Neural crest cell (in vitro differentiated cells): ENCODE results near the gene ABCB11. TPM values are rescaled to one million over a fixed set of nuclear protein-coding genes. Genes with fewer than 3 reads are reported as not detected.

Source experiments
- DNase-seq: peaks from one replicate; pipeline ENCODE4 v3.0.0; 2021; ENCODE audit warnings: low read depth, mixed read lengths, low spot score
- H3K27ac Mint-ChIP-seq: one replicate; pipeline ENCODE4 v1.8.0; 2021; ENCODE audit warnings: mild to moderate bottlenecking, mixed read lengths; ENCODE audit not compliant: unreplicated experiment
- H3K27me3 Mint-ChIP-seq: 2 replicates; pipeline ENCODE4 v1.8.0; 2021; ENCODE audit warnings: low read depth, mild to moderate bottlenecking, mixed read lengths
- H3K36me3 Mint-ChIP-seq: 2 replicates; pipeline ENCODE4 v1.8.0; 2021; ENCODE audit warnings: low read depth, mild to moderate bottlenecking, mixed read lengths
- H3K4me1 Mint-ChIP-seq: 2 replicates; pipeline ENCODE4 v1.8.0; 2021; ENCODE audit warnings: mixed read lengths
- H3K4me3 Mint-ChIP-seq: one replicate; pipeline ENCODE4 v1.8.0; 2021; ENCODE audit warnings: mild to moderate bottlenecking, mixed read lengths
- H3K9me3 Mint-ChIP-seq: 2 replicates; pipeline ENCODE4 v1.8.0; 2021; ENCODE audit warnings: mixed read lengths
- total RNA-seq: library from RNA; stranded (reverse); gene quantifications from 2 replicates; pipeline ENCODE4 v1.2.1, GENCODE V29; 2021
- TF ChIP-seq, protein P1 (sequence below): fragments of 200-600 bp; sonication (generic); conservative IDR thresholded peaks from 2 replicates; pipeline ENCODE4 v1.5.0; 2021; ENCODE audit warnings: antibody characterized with exemption, mild to moderate bottlenecking

Gene ABCB11
- total RNA-seq, 1 donor from 2014 or later: 0.07 TPM

DNA sequence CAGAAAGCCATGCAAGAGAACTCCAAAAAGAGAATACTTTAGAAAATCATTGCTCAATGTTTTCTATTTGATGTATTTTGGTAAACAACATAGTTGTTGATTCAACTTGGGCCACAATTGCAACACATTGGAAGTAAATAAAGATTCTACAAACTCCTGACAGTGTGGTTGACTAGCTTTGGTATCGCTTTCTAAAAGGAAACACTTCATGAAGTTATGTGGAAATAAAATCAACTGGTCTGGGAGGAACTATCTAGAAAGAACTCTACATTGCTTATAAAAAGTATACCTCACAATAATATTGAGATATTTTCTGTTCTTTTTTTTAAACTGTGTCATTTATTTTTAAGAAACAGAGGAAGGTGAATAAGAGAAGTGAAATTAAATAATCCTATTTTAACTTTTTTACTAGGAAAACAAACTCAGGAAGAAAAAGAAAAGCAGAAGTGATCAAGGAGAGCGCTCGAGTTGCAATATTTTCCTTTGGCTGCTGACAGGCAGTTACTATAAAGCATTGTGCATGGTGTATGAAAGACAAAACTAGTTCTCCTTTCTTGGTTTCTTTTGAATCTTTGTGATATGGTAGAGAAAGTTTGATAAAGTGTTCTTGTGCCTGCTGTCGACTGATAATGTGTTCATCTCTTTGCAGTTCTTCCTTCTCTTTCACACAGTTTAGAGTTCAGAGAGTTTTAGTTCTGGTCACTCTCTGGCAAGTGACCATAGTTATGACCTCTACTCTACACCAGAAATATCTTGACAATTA lies 41.2 kb upstream of the ABCB11 start:
- no peak overlapping the region for H3K27ac Mint-ChIP-seq
- no peaks in the 10 kb centered on the region for H3K9me3 Mint-ChIP-seq
- H3K4me3 Mint-ChIP-seq: no peak overlapping the region
- DNase-seq: no peak
- TF ChIP-seq, protein P1, sequence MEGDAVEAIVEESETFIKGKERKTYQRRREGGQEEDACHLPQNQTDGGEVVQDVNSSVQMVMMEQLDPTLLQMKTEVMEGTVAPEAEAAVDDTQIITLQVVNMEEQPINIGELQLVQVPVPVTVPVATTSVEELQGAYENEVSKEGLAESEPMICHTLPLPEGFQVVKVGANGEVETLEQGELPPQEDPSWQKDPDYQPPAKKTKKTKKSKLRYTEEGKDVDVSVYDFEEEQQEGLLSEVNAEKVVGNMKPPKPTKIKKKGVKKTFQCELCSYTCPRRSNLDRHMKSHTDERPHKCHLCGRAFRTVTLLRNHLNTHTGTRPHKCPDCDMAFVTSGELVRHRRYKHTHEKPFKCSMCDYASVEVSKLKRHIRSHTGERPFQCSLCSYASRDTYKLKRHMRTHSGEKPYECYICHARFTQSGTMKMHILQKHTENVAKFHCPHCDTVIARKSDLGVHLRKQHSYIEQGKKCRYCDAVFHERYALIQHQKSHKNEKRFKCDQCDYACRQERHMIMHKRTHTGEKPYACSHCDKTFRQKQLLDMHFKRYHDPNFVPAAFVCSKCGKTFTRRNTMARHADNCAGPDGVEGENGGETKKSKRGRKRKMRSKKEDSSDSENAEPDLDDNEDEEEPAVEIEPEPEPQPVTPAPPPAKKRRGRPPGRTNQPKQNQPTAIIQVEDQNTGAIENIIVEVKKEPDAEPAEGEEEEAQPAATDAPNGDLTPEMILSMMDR: no peak
- no peaks in the 10 kb centered on the region for H3K4me1 Mint-ChIP-seq
- no peaks in the 10 kb centered on the region for H3K27me3 Mint-ChIP-seq
- no peaks in the 10 kb centered on the region for H3K36me3 Mint-ChIP-seq

DNA sequence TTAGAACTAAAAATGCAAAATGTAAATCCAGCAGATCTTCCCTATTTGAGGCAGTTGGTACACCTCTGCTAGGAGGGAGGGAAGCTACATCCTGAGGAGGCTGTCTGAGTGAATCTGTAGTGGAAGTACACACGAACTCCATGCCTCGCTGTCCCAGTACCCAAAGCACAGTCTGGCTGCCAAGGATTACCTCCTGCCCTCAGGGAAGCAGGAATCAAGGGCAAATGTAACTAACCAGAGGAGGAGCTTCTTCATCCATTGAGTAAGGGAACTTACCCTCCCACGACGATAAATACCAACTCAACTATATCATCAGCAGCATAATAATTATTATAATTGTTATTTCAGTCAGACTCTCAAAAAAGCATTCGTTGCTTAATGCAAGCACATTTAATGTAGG lies 40.3 kb upstream of the ABCB11 start:
- TF ChIP-seq, protein P1: no peak
- Mint-ChIP-seq H3K27me3 (no peaks in the 10 kb centered on the region), H3K9me3 (no peaks in the 10 kb centered on the region), H3K27ac (no peak overlapping the region), H3K4me1 (no peaks in the 10 kb centered on the region), H3K4me3 (no peak overlapping the region), H3K36me3 (no peaks in the 10 kb centered on the region)
- DNase-seq: no peak

DNA sequence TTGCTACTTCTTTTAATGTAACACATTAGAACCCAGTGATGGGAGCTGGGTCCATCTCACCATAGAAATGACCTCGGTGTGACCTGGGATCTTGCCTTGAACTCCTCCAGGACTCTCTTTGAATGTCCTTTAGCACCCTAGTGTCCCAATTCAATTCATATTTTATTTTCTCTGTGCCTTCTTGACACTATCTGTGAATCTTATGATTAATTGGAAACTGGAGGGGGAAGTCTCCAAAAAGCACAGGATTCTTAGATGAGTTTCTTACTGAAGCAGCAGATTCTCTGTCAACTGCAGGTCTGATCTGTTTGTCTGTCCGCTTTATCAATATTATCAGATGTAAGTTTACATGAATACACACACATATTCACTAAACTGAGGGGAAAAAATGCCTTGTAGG lies 38.7 kb upstream of the ABCB11 start:
- H3K9me3 Mint-ChIP-seq: no peaks in the 10 kb centered on the region
- TF ChIP-seq, protein P1: no peak
- no peaks in the 10 kb centered on the region for H3K4me1 Mint-ChIP-seq
- no peaks in the 10 kb centered on the region for H3K36me3 Mint-ChIP-seq
- no peak for DNase-seq
- H3K27ac Mint-ChIP-seq: no peak overlapping the region
- no peaks in the 10 kb centered on the region for H3K27me3 Mint-ChIP-seq
- H3K4me3 Mint-ChIP-seq: no peak overlapping the region

DNA sequence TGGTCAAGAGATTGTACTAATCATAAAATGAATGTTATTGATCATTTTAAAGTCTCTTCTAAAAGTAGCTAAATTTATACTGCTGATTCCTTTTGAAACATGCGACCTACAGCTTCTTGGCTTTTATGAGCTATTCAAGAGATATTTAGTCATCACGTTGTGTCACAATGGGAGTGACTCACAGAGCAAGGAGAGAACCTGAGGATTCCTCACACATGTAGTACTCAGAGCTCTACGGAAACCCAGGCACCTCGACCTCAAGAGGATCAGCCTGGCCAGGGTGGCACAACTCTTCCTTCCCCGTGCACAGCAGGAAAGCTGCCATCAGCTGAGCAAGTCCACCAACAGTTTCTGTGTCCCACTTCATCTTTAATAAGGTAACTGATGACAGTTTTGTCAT lies 38.2 kb upstream of the ABCB11 start, which contains the start of gene DHRS9:
TSS of gene DHRS9 (plus strand) at position 223 of the 400 bp plus-strand sequence. CDS start 12,019 bp downstream, outside the sequence.
- Mint-ChIP-seq H3K4me1 (no peaks in the 10 kb centered on the region), H3K36me3 (no peaks in the 10 kb centered on the region), H3K4me3 (no peak within 1 kb of the TSS), H3K27me3 (no peaks in the 10 kb centered on the region), H3K9me3 (no peaks in the 10 kb centered on the region), H3K27ac (no peak within 1 kb of the TSS)
- TF ChIP-seq, protein P1: no peak
- no peak for DNase-seq

DNA sequence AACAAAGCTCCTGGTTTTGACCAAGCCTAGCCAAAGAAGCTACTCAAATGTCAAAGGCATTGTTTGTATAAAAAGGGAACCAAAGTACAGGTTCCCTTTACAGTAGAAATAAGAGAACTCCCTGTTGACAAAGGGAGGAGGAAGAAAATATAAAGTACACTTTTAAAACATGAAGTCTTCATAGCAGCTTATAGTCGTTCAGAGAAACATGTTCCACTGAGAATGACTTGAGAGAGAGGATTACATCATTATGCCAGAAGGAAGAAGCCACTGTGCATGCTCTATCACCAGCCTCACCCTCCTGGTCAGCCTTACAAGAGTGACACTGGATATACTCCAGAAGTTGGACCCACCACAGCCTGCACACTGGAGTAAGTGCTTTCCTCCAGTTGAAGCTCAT lies 35.8 kb upstream of the ABCB11 start:
- Mint-ChIP-seq H3K9me3 (peaks cover 3% of the 10 kb centered on the region), H3K4me1 (no peaks in the 10 kb centered on the region), H3K27me3 (no peaks in the 10 kb centered on the region), H3K27ac (no peak overlapping the region), H3K36me3 (no peaks in the 10 kb centered on the region), H3K4me3 (no peak overlapping the region)
- TF ChIP-seq, protein P1: no peak
- no peak for DNase-seq
